Retinal pigment epithelial cell (primary cell): ENCODE results near the gene OR51L1.

ENCODE experiments used
- DNase-seq: peaks from one replicate; pipeline ENCODE4 v3.0.0-alpha.2; 2010; ENCODE audit warnings: low read depth
- H3K4me3 ChIP-seq: 2 replicates; pipeline ENCODE4 v1.5.1; 2011; ENCODE audit warnings: mild to moderate bottlenecking, low read length, control low read depth, moderate library complexity
- TF ChIP-seq, protein P1 (sequence below): conservative IDR thresholded peaks from 2 replicates; pipeline ENCODE4 v1.5.1; 2011; ENCODE audit warnings: low read depth, low read length, control low read depth, inconsistent platforms

The OR51L1 gene

DNA sequence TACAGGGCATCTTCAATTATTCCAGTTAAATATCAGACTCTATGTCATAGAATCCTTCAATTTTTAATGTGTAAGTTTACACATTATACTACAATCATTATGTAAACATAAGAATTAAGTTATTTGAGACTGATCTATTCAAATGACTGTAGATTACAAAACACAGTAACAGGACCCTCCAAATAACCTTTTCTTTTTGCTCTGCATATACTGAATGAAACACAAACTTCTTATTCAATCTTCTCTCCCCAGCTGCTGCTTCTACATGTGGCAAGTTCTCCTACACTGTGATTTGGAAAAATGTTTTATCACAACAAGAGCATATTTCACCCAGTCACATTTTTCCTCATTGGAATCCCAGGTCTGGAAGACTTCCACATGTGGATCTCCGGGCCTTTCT lies 51.6 kb downstream of the OR51L1 start, which contains the start of gene OR52J3:
TSS of gene OR52J3 (plus strand) at position 301 of the 400 bp plus-strand sequence. CDS start at position 301, 0 bp downstream.
- no peak for DNase-seq
- TF ChIP-seq, protein P1, sequence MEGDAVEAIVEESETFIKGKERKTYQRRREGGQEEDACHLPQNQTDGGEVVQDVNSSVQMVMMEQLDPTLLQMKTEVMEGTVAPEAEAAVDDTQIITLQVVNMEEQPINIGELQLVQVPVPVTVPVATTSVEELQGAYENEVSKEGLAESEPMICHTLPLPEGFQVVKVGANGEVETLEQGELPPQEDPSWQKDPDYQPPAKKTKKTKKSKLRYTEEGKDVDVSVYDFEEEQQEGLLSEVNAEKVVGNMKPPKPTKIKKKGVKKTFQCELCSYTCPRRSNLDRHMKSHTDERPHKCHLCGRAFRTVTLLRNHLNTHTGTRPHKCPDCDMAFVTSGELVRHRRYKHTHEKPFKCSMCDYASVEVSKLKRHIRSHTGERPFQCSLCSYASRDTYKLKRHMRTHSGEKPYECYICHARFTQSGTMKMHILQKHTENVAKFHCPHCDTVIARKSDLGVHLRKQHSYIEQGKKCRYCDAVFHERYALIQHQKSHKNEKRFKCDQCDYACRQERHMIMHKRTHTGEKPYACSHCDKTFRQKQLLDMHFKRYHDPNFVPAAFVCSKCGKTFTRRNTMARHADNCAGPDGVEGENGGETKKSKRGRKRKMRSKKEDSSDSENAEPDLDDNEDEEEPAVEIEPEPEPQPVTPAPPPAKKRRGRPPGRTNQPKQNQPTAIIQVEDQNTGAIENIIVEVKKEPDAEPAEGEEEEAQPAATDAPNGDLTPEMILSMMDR: no peak
- H3K4me3 ChIP-seq: no peak within 1 kb of the TSS

DNA sequence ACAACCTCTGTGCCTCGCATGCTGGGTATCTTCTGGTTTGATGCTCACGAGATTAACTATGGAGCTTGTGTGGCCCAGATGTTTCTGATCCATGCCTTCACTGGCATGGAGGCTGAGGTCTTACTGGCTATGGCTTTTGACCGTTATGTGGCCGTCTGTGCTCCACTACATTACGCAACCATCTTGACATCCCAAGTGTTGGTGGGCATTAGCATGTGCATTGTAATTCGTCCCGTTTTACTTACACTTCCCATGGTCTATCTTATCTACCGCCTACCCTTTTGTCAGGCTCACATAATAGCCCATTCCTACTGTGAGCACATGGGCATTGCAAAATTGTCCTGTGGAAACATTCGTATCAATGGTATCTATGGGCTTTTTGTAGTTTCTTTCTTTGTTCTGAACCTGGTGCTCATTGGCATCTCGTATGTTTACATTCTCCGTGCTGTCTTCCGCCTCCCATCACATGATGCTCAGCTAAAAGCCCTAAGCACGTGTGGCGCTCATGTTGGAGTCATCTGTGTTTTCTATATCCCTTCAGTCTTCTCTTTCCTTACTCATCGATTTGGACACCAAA lies 52.2 kb downstream of the OR51L1 start:
- DNase-seq: no peak
- no peak overlapping the region for H3K4me3 ChIP-seq
- TF ChIP-seq, protein P1: no peak
